ENCODE measurements around the gene HMGB3. TPM values are rescaled to one million over a fixed set of nuclear protein-coding genes. Genes with fewer than 3 reads are reported as not detected.
A peak's percentile ranks its signal among the peaks of the same experiment; 100 is the strongest.
"Not testable (repeated sequence)": the region's sequence is repeated elsewhere in the genome, so short reads cannot be mapped to it uniquely, and the experiment has no call there.

The HMGB3 gene
- total RNA-seq, 2 donors from 2014 or later = 39.0 to 39.1 TPM

DNA sequence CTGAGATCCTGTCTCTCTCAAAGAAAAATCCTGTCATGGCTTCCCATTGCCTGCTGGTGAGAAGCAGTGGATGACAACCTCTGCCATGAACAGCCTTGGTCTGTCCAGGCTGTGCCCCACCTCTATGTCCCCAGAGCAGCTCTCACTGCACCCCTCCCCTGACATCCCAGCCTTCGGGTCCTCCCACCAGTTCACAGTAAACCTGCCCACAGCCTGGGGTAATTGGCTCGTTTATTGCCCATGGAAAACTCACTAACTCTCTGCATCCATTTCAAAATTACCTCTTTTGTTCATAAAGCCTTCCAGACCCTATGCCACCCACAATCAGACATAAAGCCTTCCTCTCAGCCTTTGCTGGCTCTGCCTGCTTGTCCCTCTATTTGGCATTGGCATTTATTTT lies 10.7 kb upstream of the HMGB3 start:
- ATAC-seq (no peak), DNase-seq (no peak)
- intact Hi-C loops (cut with DNase I, micrococcal nuclease) = no loop called here

DNA sequence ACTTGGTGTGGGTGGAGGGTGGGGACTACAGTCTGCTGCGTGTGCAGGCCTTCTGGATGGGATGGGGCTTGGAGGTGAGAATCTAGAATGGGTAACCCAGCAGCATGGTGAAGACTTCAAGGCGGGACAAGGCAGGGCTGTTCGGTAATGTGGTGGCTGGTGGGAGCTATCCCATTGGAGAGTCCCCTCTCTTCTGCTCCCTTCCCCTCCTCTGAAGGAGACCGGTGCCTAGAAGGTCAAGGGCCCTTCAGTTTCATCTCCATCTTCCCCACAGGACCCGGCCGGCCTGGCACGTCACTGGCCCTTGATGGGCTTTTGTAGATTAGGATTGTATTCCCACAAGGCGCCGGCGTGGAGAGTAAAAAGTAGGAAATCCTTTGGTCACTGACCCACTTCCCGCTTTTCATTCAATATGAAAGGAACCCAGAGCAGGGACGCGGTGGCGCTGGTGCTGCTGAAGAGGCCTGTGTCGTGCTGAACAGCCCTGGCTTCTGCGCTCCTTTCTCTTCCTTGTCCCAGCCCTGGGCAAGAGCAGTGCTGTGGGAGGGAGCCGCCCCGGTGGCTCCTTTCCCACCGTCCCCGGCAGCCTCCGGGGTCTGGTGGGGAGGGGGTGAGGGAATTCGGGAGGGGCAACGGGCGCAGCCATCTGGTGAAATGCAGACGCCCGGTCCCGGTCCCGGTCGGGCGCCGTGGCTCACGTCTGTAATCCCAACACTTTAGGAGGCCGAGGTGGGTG lies 7.3 kb upstream of the HMGB3 start:
- DNase-seq (no peak), ATAC-seq (no peak)
- intact Hi-C loops (cut with DNase I, micrococcal nuclease) = no loop called here

- no peak for DNase-seq
- intact Hi-C loops (cut with DNase I, micrococcal nuclease) = no loop called here
- no peak for ATAC-seq
Measured at GRCh38 chrX:150977411-150978162, 5.5 kb upstream of the HMGB3 start.

- intact Hi-C loops (cut with DNase I, micrococcal nuclease) = no loop called here
- ATAC-seq (no peak), DNase-seq (no peak)
Measured at GRCh38 chrX:150980186-150980585, 2.9 kb upstream of the HMGB3 start.

DNA sequence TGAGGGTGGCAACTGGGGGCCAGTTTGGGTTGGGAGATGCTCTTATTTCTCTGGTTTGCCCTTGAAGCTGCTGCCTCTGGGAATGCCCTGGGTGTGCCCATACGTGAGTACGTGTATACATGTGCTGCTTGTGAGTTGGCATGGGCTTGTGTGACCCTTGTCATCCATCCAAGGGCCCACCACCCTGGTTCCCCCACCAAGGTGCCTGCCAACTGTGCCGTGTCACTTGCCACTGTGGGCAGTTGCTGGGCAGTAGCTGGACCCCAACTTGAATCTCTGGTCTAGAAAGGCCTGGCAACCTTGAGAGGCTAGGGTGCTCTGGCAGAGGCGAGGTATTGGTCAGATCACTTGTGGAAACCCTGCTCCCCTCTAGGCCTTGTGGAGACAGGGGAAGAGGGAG lies 2.4 kb upstream of the HMGB3 start:
- intact Hi-C loops (cut with DNase I, micrococcal nuclease) = no loop called here
- no peak for ATAC-seq

GRCh38 chrX:150982235-150982787 lies 824 bp upstream of the HMGB3 start:
- DNase-seq (no peak), ATAC-seq (no peak)
- intact Hi-C loops (cut with DNase I, micrococcal nuclease) = no loop called here

More for the DNA sequence above, 2.4 kb upstream of the HMGB3 start:
- no peak for DNase-seq

DNA sequence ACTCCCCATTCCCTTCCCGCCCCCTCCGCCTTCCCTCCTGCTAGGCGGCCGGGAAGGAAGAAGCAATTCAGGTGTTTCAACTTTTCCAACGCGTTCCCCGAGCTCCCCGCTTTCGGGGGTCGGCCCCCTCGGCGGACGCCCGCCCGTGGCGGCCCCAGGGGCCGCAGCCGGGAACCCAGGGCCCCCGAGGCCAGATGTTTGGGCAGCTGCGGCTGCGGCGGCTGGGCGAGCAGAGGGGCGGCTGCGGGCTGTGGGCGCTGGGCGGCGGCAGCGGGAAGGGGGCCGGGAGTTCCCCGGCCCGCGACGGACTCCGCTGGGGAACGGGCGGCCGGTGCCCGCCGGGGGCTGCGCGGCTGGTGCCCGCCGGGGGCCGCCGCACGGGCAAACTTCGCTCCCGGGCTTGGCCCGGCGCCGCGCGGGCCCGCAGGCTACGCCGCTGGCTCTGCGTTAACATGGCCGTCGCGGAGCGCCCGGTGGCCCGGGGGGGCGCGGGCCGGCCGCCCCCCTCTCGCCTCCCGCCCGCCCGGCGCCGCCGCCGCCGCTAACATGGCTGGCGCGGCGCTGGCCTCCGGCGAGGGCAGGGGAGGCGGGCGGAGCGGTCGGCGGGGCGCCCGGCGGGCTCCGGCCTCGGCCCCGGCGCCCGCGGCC lies 510 bp downstream of the HMGB3 start:
- ATAC-seq = no peak
- intact Hi-C loops (cut with DNase I, micrococcal nuclease) = no loop called here
- no peak for DNase-seq

DNA sequence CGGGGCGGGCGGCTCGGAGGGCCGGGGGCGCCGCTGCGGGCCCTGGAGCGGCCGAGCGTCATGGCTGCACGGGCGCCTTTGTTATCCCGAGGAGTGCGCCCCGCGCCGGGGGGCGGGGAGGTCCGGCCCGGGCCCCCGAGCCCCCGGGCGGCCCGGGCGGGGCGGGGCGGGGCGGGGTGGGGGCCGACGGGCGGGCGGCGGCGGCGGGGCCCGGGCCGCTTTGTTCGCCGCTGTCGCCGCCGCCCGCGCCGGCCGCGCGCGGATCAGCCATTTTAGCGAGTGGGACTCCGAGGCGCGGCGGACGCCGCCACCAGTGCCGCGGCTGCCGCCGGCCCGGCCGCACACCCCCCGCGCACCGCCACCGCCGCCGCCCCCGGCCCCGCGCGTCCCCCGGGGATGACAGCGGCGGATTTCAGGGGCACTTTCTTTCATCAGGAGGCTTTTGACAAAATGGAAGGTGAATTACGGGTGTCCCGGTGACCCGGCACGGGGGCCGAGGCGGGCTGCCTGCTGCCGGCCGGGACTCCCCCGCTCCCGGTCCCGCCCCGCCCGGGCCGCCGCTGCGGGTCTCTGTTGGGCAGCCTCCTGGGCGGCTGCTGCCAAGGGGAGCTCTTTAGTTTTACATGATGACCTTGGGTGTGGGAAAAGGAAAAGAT lies 1.2 kb downstream of the HMGB3 start:
- ATAC-seq = peak; percentile 11
- intact Hi-C loops (cut with DNase I, micrococcal nuclease) = no loop called here
- DNase-seq = peak in 1 of 2 donors; percentile 17

GRCh38 chrX:150987687-150988086 lies 4.6 kb downstream of the HMGB3 start:
- DNase-seq; ATAC-seq; intact Hi-C loops (cut with DNase I, micrococcal nuclease): not testable (repeated sequence)

- ATAC-seq = no peak
- no peak for DNase-seq
- intact Hi-C loops (cut with DNase I, micrococcal nuclease) = no loop called here
Measured at GRCh38 chrX:150989420-150989819, 6.3 kb downstream of the HMGB3 start.

GRCh38 chrX:150990910-150991309 lies 7.8 kb downstream of the HMGB3 start:
- no peak for ATAC-seq
- DNase-seq = no peak
- intact Hi-C loops (cut with DNase I, micrococcal nuclease) = no loop called here

DNA sequence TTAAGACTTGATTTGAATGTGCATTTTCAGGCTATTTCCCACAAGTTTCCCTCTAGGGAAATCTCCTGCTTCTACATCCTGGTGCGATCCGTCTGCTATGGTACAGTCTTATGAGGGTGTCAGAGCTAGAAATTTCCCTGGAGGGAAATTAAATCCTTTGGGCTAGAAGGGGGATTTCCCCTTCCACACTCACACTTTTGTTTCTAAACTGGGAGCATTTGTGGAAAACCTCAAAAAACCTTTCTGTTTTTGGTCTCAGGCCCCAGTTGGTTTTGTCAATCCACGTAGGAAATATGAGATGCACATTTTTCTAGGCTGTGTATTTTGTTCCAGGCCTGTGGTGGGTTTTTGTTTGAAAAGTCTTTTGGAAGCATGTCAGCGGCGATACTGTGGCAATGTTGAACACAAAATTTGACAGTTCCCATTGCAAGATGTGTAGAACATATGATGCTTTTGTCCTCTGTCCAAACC lies 17.8 kb downstream of the HMGB3 start:
- ATAC-seq (no peak), DNase-seq (no peak)
- intact Hi-C loops (cut with DNase I, micrococcal nuclease) = loop anchor here in 1 of 2 donors (10.0 kb wide), 1 partner anchor 226 kb away; no protein-coding TSS in a partner anchor

DNA sequence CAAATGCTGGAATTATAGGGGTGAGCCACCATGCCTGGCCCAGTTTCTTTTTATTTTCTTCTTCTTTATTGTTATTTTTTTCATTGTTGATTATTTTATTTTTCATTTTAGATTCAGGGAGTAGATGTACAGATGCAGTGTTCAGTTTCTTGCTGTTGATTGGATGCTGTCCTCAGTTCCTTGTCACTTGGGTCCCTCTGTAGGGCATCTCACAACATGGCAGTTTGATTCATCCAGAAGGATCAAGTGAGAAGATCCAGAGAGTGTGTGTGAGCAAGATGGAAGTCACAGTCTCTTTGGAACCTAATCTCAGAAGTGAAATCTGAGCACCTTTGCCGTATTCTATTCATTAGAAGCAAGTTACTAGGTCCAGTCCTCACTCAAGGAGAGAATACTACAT lies 20.9 kb downstream of the HMGB3 start:
- ATAC-seq = peak; percentile 75
- DNase-seq = no peak
- intact Hi-C loops (cut with DNase I, micrococcal nuclease) = loop anchor here in 1 of 2 donors (10.0 kb wide), 1 partner anchor 229 kb away; no protein-coding TSS in a partner anchor

DNA sequence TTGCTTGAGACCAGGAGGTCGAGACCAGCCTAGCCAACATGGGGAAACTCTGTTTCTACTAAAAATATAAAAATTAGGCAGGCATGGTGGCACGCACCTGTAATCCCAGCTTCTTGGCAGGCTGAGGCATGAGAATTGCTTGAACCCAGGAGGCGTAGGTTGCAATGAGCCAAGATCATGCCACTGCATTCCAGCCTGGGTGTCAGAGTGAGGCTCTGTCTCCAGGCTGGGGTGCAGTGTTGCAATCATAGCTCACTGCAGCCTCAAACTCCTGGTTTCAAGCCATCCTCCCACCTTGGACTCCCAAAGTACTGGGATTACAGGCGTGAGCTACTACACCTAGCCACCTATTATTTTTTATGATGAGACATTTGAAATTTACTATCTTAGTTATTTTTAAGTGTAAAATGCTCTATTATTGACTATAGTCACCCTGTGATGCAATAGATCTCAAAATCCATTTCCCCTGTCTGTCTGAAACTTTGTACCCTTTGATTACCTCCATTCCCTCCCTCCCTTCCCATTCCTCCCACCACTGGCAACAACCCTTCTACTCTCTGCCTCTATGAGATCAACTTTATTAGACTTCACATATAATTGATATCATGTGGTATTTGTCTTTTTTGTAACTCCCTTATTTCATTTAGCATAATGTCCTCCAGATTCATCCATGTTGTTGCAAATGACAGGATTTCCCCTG lies 23.4 kb downstream of the HMGB3 start:
- no peak for ATAC-seq
- DNase-seq = no peak
- intact Hi-C loops (cut with DNase I, micrococcal nuclease) = loop anchor here in 1 of 2 donors (10.0 kb wide), 1 partner anchor 232 kb away; no protein-coding TSS in a partner anchor

- ATAC-seq (peak; percentile 72), DNase-seq (no peak)
- intact Hi-C loops (cut with DNase I, micrococcal nuclease) = loop anchor here in 1 of 2 donors (10.0 kb wide), 1 partner anchor 235 kb away; no protein-coding TSS in a partner anchor
Measured at GRCh38 chrX:151009582-151009981, 26.4 kb downstream of the HMGB3 start.

- no peak for ATAC-seq
Measured at GRCh38 chrX:151013164-151013743, 30.1 kb downstream of the HMGB3 start.

GRCh38 chrX:151015684-151016083 lies 32.5 kb downstream of the HMGB3 start:
- DNase-seq = no peak
- intact Hi-C loops (cut with DNase I, micrococcal nuclease) = no loop called here
- ATAC-seq = no peak

More at GRCh38 chrX:151013164-151013743, 30.1 kb downstream of the HMGB3 start:
- intact Hi-C loops (cut with DNase I, micrococcal nuclease) = no loop called here
- DNase-seq = no peak

DNA sequence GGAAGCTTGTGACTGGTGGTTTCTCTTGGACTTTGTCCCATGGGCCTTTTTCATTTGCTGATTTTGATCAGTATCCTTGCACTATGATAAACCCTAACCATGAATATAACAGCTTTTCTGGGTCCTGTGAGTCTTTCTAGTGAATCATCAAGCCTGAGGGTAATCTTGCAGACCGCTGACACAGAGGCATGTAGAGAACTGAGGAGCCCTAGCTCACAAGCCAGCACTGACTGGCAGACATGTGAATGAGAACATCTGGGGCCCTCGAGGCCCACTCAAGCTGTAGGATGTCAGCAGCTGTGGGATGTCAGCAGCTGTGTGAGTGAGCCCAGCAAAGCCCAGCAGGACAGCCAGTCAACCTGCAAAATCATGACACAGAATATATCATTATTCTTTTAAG lies 36.7 kb downstream of the HMGB3 start:
- no peak for DNase-seq
- intact Hi-C loops (cut with DNase I, micrococcal nuclease) = no loop called here
- ATAC-seq = no peak

Data from left colon (tissue), 2 donors.